B cell (primary cell): ENCODE measurements around the gene RGS6.

Source experiments
- EZH2 ChIP-seq: IDR thresholded peaks from 2 replicates; pipeline ENCODE4 v1.6.1; 2012; ENCODE audit warnings: borderline replicate concordance, low read depth, mild to moderate bottlenecking, moderate library complexity, low read length; ENCODE audit not compliant: insufficient read depth, poor library complexity, severe bottlenecking
- TF ChIP-seq, protein P1 (sequence below): fragments of 200-600 bp; IDR thresholded peaks from one replicate; pipeline ENCODE4 v1.8.0; 2022; ENCODE audit warnings: antibody characterized with exemption, mild to moderate bottlenecking

- TF ChIP-seq, protein P1, sequence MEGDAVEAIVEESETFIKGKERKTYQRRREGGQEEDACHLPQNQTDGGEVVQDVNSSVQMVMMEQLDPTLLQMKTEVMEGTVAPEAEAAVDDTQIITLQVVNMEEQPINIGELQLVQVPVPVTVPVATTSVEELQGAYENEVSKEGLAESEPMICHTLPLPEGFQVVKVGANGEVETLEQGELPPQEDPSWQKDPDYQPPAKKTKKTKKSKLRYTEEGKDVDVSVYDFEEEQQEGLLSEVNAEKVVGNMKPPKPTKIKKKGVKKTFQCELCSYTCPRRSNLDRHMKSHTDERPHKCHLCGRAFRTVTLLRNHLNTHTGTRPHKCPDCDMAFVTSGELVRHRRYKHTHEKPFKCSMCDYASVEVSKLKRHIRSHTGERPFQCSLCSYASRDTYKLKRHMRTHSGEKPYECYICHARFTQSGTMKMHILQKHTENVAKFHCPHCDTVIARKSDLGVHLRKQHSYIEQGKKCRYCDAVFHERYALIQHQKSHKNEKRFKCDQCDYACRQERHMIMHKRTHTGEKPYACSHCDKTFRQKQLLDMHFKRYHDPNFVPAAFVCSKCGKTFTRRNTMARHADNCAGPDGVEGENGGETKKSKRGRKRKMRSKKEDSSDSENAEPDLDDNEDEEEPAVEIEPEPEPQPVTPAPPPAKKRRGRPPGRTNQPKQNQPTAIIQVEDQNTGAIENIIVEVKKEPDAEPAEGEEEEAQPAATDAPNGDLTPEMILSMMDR: no peak
- no peak for TF ChIP-seq EZH2
Measured at GRCh38 chr14:71960494-71961353, 28.5 kb downstream of the RGS6 start.
